Mesendoderm (in vitro differentiated cells): Measurements from ENCODE around the gene CERKL.

Experiments
- DNase-seq: peaks from one replicate; pipeline ENCODE4 v3.0.0; 2013
- H2AK5ac ChIP-seq: 2 replicates; pipeline ENCODE4 v1.6.1; 2013; ENCODE audit warnings: low read length, inconsistent platforms
- H2BK120ac ChIP-seq: 2 replicates; pipeline ENCODE4 v1.6.1; 2013; ENCODE audit warnings: low read depth, mild to moderate bottlenecking, low read length, moderate library complexity, mixed read lengths
- H2BK15ac ChIP-seq: replicated peaks from 2 replicates; pipeline ENCODE4 v1.6.1; 2013; ENCODE audit warnings: low read depth, mild to moderate bottlenecking, moderate library complexity
- H2BK5ac ChIP-seq: 2 replicates; pipeline ENCODE4 v1.6.1; 2013; ENCODE audit warnings: low read length, inconsistent platforms
- H3K18ac ChIP-seq: 2 replicates; pipeline ENCODE4 v1.6.1; 2013; ENCODE audit warnings: mild to moderate bottlenecking, low read length, mixed read lengths
- H3K23ac ChIP-seq: one replicate; pipeline ENCODE4 v1.6.1; 2013; ENCODE audit warnings: low read length
- H3K27ac ChIP-seq: 2 replicates; pipeline ENCODE4 v1.5.1; 2013; ENCODE audit warnings: low read depth, mild to moderate bottlenecking, inconsistent platforms, low read length, moderate library complexity
- H3K27me3 ChIP-seq: 2 replicates; pipeline ENCODE4 v1.6.1; 2013; ENCODE audit warnings: low read length, control low read depth, mild to moderate bottlenecking, inconsistent platforms; ENCODE audit not compliant: insufficient read depth, poor library complexity
- H3K36me3 ChIP-seq: 2 replicates; pipeline ENCODE4 v1.6.1; 2013; ENCODE audit warnings: low read length, inconsistent platforms; ENCODE audit not compliant: control insufficient read depth, insufficient read depth
- H3K4ac ChIP-seq: one replicate; pipeline ENCODE4 v1.6.1; 2013; ENCODE audit warnings: low read depth, mild to moderate bottlenecking, low read length, moderate library complexity
- H3K4me1 ChIP-seq: 2 replicates; pipeline ENCODE4 v1.6.1; 2013; ENCODE audit warnings: low read depth, low read length, inconsistent platforms; ENCODE audit not compliant: control insufficient read depth
- H3K4me2 ChIP-seq: 2 replicates; pipeline ENCODE4 v1.6.1; 2013; ENCODE audit warnings: low read length
- H3K4me3 ChIP-seq: 2 replicates; pipeline ENCODE4 v1.5.1; 2013; ENCODE audit warnings: mild to moderate bottlenecking, low read length
- H3K56ac ChIP-seq: one replicate; pipeline ENCODE4 v1.6.1; 2013; ENCODE audit warnings: low read length
- H3K79me1 ChIP-seq: 2 replicates; pipeline ENCODE4 v1.6.1; 2013; ENCODE audit warnings: low read length, inconsistent platforms
- H3K79me2 ChIP-seq: 2 replicates; pipeline ENCODE4 v1.6.1; 2013; ENCODE audit warnings: mild to moderate bottlenecking, low read length; ENCODE audit not compliant: control insufficient read depth, insufficient read depth
- H3K9ac ChIP-seq: 2 replicates; pipeline ENCODE4 v1.6.1; 2013; ENCODE audit warnings: low read length, inconsistent platforms
- H4K5ac ChIP-seq: one replicate; pipeline ENCODE4 v1.6.1; 2013; ENCODE audit warnings: low read length
- H4K8ac ChIP-seq: one replicate; pipeline ENCODE4 v1.6.1; 2013; ENCODE audit warnings: low read depth, mild to moderate bottlenecking, control low read depth, low read length, moderate library complexity
- WGBS: extraction: QIAGEN DNeasy Blood & Tissue Kit; methylation state at CpG from one replicate; pipeline ENCODE4 v1.1.7; 2013; ENCODE audit warnings: low lambda C conversion rate, missing lambda C conversion rate; ENCODE audit not compliant: insufficient coverage; ENCODE audit errors: extremely low coverage; 5-methylcytosine and 5-hydroxymethylcytosine counted together

Gene CERKL

GRCh38 chr2:181646415-181646987, 10.4 kb downstream of the CERKL start:
- no peaks in the 10 kb centered on the region for H3K27me3 ChIP-seq

DNA sequence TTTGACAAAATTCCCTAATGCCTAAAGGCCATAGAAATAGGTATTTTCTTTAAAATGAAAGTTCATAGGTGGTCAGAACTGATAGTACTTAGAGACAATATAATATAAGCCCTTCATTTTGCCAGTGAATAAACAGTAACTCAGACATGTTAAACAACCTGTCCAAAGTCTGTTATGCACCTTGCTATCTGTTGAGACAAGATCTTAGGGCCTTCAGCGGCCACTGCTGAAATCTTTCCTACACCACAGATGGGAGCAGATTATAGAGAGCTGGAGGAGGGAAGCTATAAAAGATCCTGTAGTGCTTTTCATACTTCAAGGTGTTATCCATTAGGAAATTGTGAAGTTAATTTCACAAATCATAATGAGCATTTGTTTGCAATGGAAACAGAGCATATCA, 13.8 kb downstream of the CERKL start:
- no peak for DNase-seq
- H2BK120ac ChIP-seq = no peak overlapping the region
- no peak overlapping the region for H3K9ac ChIP-seq
- H3K18ac ChIP-seq = no peak overlapping the region
- no peak overlapping the region for H3K4me2 ChIP-seq
- H2BK15ac ChIP-seq = no peak overlapping the region
- H3K4me1 ChIP-seq = no peaks in the 10 kb centered on the region
- H4K5ac ChIP-seq = no peak overlapping the region
- H3K4me3 ChIP-seq = no peak overlapping the region
- no peak overlapping the region for H2AK5ac ChIP-seq
- no peak overlapping the region for H3K56ac ChIP-seq
- H4K8ac ChIP-seq = no peak overlapping the region
- no peak overlapping the region for H3K27ac ChIP-seq
- H3K36me3 ChIP-seq = no peaks in the 10 kb centered on the region
- no peak overlapping the region for H2BK5ac ChIP-seq
- no peak overlapping the region for H3K4ac ChIP-seq
- WGBS = no CpG with 5 or more reads among the region's 1 CpG
- no peak overlapping the region for H3K23ac ChIP-seq
- no peaks in the 10 kb centered on the region for H3K79me2 ChIP-seq
- no peaks in the 10 kb centered on the region for H3K79me1 ChIP-seq
- no peaks in the 10 kb centered on the region for H3K27me3 ChIP-seq

More at GRCh38 chr2:181646415-181646987, 10.4 kb downstream of the CERKL start:
- Histone ChIP-seq H3K36me3 (no peaks in the 10 kb centered on the region), H3K27ac (no peak overlapping the region), H2BK15ac (no peak overlapping the region), H3K4me3 (no peak overlapping the region), H3K79me2 (no peaks in the 10 kb centered on the region), H3K56ac (no peak overlapping the region), H3K4me2 (no peak overlapping the region), H3K79me1 (no peaks in the 10 kb centered on the region), H2AK5ac (no peak overlapping the region), H2BK120ac (no peak overlapping the region), H3K4me1 (no peaks in the 10 kb centered on the region), H4K5ac (no peak overlapping the region), H3K23ac (no peak overlapping the region), H3K9ac (no peak overlapping the region), H2BK5ac (no peak overlapping the region), H3K4ac (no peak overlapping the region), H3K18ac (no peak overlapping the region), H4K8ac (no peak overlapping the region)
- DNase-seq = no peak
- no CpG with 5 or more reads among the region's 1 CpG for WGBS

- H3K4ac ChIP-seq = no peak overlapping the region
- no peak overlapping the region for H3K4me2 ChIP-seq
- H3K27ac ChIP-seq = no peak overlapping the region
- no peaks in the 10 kb centered on the region for H3K4me1 ChIP-seq
- no peak overlapping the region for H4K8ac ChIP-seq
- no peak overlapping the region for H4K5ac ChIP-seq
- no peak overlapping the region for H3K4me3 ChIP-seq
- H3K27me3 ChIP-seq = no peaks in the 10 kb centered on the region
- no peak overlapping the region for H2AK5ac ChIP-seq
- WGBS = no CpG with 5 or more reads among the region's 4 CpGs
- no peak overlapping the region for H3K18ac ChIP-seq
- DNase-seq = no peak
- H3K9ac ChIP-seq = no peak overlapping the region
- no peaks in the 10 kb centered on the region for H3K79me1 ChIP-seq
- H3K23ac ChIP-seq = no peak overlapping the region
- no peak overlapping the region for H2BK15ac ChIP-seq
- H3K36me3 ChIP-seq = no peaks in the 10 kb centered on the region
- no peaks in the 10 kb centered on the region for H3K79me2 ChIP-seq
- H3K56ac ChIP-seq = no peak overlapping the region
- no peak overlapping the region for H2BK5ac ChIP-seq
- no peak overlapping the region for H2BK120ac ChIP-seq
Observed at GRCh38 chr2:181642086-181642485, 14.8 kb downstream of the CERKL start.

DNA sequence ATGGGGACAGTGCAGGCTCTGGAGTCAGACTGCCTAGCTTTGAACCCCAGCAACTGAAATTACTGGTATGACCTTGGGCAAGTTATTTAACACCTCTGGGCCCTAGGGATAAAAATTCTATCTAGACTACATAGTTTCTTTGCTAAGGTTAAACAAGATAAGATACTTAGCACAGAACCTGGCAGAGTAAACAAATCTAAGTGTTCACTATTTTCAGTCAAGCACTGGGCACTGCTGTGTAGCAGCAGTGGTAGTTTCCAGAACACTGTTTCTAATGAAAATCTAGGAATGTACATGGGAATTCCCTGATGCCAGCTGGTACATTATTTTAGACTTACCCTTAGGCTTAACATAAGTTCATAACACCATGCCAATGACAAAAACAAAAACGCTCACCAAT, 17.2 kb downstream of the CERKL start:
- H2BK120ac ChIP-seq = no peak overlapping the region
- WGBS = no CpG with 5 or more reads among the region's 1 CpG

DNA sequence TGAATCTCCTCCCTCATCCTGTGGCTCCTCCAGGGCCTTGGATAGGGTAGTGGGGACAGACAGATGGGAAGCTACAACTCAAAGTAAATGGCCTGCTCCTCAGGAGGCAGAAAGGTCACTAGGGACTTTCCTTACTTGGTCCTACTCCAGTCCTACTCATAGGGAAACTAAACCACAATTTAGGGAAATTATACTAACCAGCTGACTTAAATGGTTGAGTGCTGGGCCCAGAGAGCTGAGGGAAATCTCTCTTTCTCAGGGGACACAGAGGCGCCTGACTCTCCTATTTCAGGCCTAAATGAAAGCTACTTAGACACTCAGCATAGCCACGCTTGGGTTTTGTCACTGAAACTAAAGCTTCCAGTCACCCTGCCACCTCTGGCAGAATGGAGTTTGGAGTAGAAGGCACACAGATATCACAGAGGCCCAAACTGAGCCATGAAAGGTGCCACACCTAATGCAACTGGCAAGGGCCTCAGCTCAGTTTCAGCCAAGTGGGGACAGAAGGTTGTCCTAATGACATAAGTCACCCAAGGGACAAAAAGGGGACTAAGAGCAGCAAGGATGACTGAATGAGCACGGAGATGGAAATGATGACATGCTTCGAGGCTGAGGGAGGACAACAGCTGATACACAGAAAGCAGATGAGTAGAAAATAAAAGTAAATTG, 24.0 kb downstream of the CERKL start:
- Histone ChIP-seq H3K27me3 (no peaks in the 10 kb centered on the region), H4K8ac (no peak overlapping the region), H3K4me2 (no peak overlapping the region), H3K56ac (no peak overlapping the region), H3K18ac (no peak overlapping the region), H3K36me3 (no peaks in the 10 kb centered on the region), H2AK5ac (no peak overlapping the region), H3K4me3 (no peak overlapping the region), H3K23ac (no peak overlapping the region), H2BK120ac (no peak overlapping the region), H4K5ac (no peak overlapping the region), H3K4ac (no peak overlapping the region), H2BK5ac (no peak overlapping the region), H3K79me1 (no peaks in the 10 kb centered on the region), H2BK15ac (no peak overlapping the region), H3K9ac (no peak overlapping the region), H3K27ac (no peak overlapping the region), H3K79me2 (no peaks in the 10 kb centered on the region), H3K4me1 (no peaks in the 10 kb centered on the region)
- no peak for DNase-seq
- WGBS = no CpG with 5 or more reads among the region's 4 CpGs

More for the DNA sequence above, 17.2 kb downstream of the CERKL start:
- Histone ChIP-seq H3K4me3 (no peak overlapping the region), H3K9ac (no peak overlapping the region), H2BK5ac (no peak overlapping the region), H3K56ac (no peak overlapping the region), H3K27ac (no peak overlapping the region), H3K27me3 (no peaks in the 10 kb centered on the region), H3K36me3 (no peaks in the 10 kb centered on the region), H3K79me2 (no peaks in the 10 kb centered on the region), H2AK5ac (no peak overlapping the region), H3K4ac (no peak overlapping the region), H2BK15ac (no peak overlapping the region), H3K4me1 (no peaks in the 10 kb centered on the region), H4K5ac (no peak overlapping the region), H3K79me1 (no peaks in the 10 kb centered on the region), H3K23ac (no peak overlapping the region), H3K18ac (no peak overlapping the region), H4K8ac (no peak overlapping the region), H3K4me2 (no peak overlapping the region)
- no peak for DNase-seq
